Liver (tissue), 9 donors: ENCODE results near the gene ATF2. TPM values are rescaled to one million over a fixed set of nuclear protein-coding genes. Genes with fewer than 3 reads are reported as not detected.

Experiments
- DNase-seq: peaks from one replicate; pipeline ENCODE4 v3.0.0-alpha.2; 2017; ENCODE audit warnings: low spot score
- H3K27ac ChIP-seq, 2 donors: one replicate each; pipeline ENCODE4 v1.7.0; 2013; ENCODE audit warnings: inconsistent platforms in 2 of 2, low read length in 2 of 2, control low read depth in 1 of 2, low read depth in 1 of 2, mild to moderate bottlenecking in 1 of 2
- H3K27me3 ChIP-seq, 4 donors: one replicate each; pipeline versions ENCODE4 v1.6.1 to v1.7.0; 2013; ENCODE audit warnings: low read length in 3 of 4, inconsistent platforms in 1 of 4, mild to moderate bottlenecking in 1 of 4, moderate library complexity in 1 of 4; ENCODE audit not compliant: control insufficient read depth in 4 of 4, insufficient read depth in 4 of 4
- H3K36me3 ChIP-seq, 4 donors: one replicate each; pipeline versions ENCODE4 v1.6.1 to v1.7.0; 2013; ENCODE audit warnings: low read length in 3 of 4, mild to moderate bottlenecking in 3 of 4, low read depth in 1 of 4, moderate library complexity in 1 of 4; ENCODE audit not compliant: control insufficient read depth in 4 of 4, insufficient read depth in 3 of 4
- H3K4me1 ChIP-seq, 4 donors: one replicate each; pipeline versions ENCODE4 v1.6.1 to v1.7.0; 2013; ENCODE audit warnings: low read length in 3 of 4, mild to moderate bottlenecking in 3 of 4, moderate library complexity in 1 of 4; ENCODE audit not compliant: control insufficient read depth in 4 of 4, insufficient read depth in 4 of 4
- H3K4me3 ChIP-seq, 3 donors: one replicate each; pipeline versions ENCODE4 v1.6.1 to v1.7.0; 2013; ENCODE audit warnings: low read length in 3 of 3, control low read depth in 1 of 3, low read depth in 1 of 3, mild to moderate bottlenecking in 1 of 3
- H3K9ac ChIP-seq, 2 donors: one replicate each; pipeline ENCODE4 v1.7.0; 2013; ENCODE audit warnings: low read length in 2 of 2, mild to moderate bottlenecking in 2 of 2, moderate library complexity in 2 of 2, control low read depth in 1 of 2, low read depth in 1 of 2
- H3K9me3 ChIP-seq, 4 donors: one replicate each; pipeline versions ENCODE4 v1.6.1 to v1.7.0; 2013; ENCODE audit warnings: low read length in 3 of 4; ENCODE audit not compliant: control insufficient read depth in 4 of 4
- EGR1 ChIP-seq, 2 donors: IDR thresholded peaks; 2 replicates each; pipeline ENCODE4 v1.6.1; 2016 to 2018; ENCODE audit warnings: antibody characterized with exemption in 2 of 2, low read depth in 2 of 2
- FOXA1 ChIP-seq: IDR thresholded peaks from 2 replicates; pipeline ENCODE4 v1.6.1; 2016; ENCODE audit warnings: antibody characterized with exemption
- FOXA2 ChIP-seq: IDR thresholded peaks from 2 replicates; pipeline ENCODE4 v1.6.1; 2016; ENCODE audit warnings: antibody characterized with exemption
- GABPA ChIP-seq, 2 donors: IDR thresholded peaks in 1 of 2; conservative IDR thresholded peaks in 1 of 2; 2 replicates each; pipeline ENCODE4 v1.6.1; 2016; ENCODE audit warnings: antibody characterized with exemption in 2 of 2, mild to moderate bottlenecking in 1 of 2, moderate library complexity in 1 of 2
- HNF4A ChIP-seq, 2 donors: conservative IDR thresholded peaks; 2 replicates each; pipeline ENCODE4 v1.6.1; 2016; ENCODE audit warnings: antibody characterized with exemption in 2 of 2, mild to moderate bottlenecking in 2 of 2
- HNF4G ChIP-seq: IDR thresholded peaks from 2 replicates; pipeline ENCODE4 v1.6.1; 2016; ENCODE audit warnings: antibody characterized with exemption
- JUND ChIP-seq, 2 donors: IDR thresholded peaks; 2 replicates each; pipeline ENCODE4 v1.6.1; 2016; ENCODE audit warnings: antibody characterized with exemption in 2 of 2
- NR2F2 ChIP-seq: IDR thresholded peaks from 2 replicates; pipeline ENCODE4 v1.6.1; 2016; ENCODE audit warnings: antibody characterized with exemption
- RXRA ChIP-seq, 2 donors: IDR thresholded peaks; 2 replicates each; pipeline ENCODE4 v1.6.1; 2017 to 2018; ENCODE audit warnings: antibody characterized with exemption in 2 of 2, mild to moderate bottlenecking in 1 of 2
- SP1 ChIP-seq: IDR thresholded peaks from 2 replicates; pipeline ENCODE4 v1.6.1; 2018; ENCODE audit warnings: antibody characterized with exemption, mild to moderate bottlenecking
- TAF1 ChIP-seq: conservative IDR thresholded peaks from 2 replicates; pipeline ENCODE4 v1.6.1; 2016; ENCODE audit warnings: antibody characterized with exemption, mild to moderate bottlenecking
- YY1 ChIP-seq: IDR thresholded peaks from 2 replicates; pipeline ENCODE4 v1.6.1; 2016; ENCODE audit warnings: antibody characterized with exemption, mild to moderate bottlenecking
- WGBS: extraction: QIAGEN DNeasy Blood & Tissue Kit; methylation state at CpG from one replicate; pipeline ENCODE4 v1.1.7; 2013; 5-methylcytosine and 5-hydroxymethylcytosine counted together
- polyA plus RNA-seq, 2 donors: library from polyadenylated mRNA; stranded (reverse) in 1 of 2; unstranded in 1 of 2; fragments of 200-250 nt in 1 of 2; fragments of >200 nt in 1 of 2; fragmentation: Nextera tagmentation in 1 of 2; extraction: Ambion mirVana in 1 of 2; gene quantifications; one replicate each; pipeline versions ENCODE4 v1.2.1 to v1.2.3, GENCODE V29; 2013 to 2015
- total RNA-seq, 2 donors: library from RNA; depleted of rRNA; stranded (reverse); fragments of >200 nt; gene quantifications; one replicate each; pipeline ENCODE4 v1.2.3, GENCODE V29; 2014
- TF ChIP-seq, protein P1 (sequence below): IDR thresholded peaks from 2 replicates; pipeline ENCODE4 v1.6.1; 2016; ENCODE audit warnings: antibody characterized with exemption, mild to moderate bottlenecking
- TF ChIP-seq, protein P2 (sequence below): IDR thresholded peaks from 2 replicates; pipeline ENCODE4 v1.6.1; 2016; ENCODE audit warnings: antibody characterized with exemption
- TF ChIP-seq, protein P3 (sequence below): IDR thresholded peaks from 2 replicates; pipeline ENCODE4 v1.6.1; 2016; ENCODE audit warnings: antibody characterized with exemption
- donor health status: healthy.
- donor health status: healthy.
- donor health status: healthy.
- donor health status: healthy.
- donor health status: healthy.

ATF2 gene
- total and polyA plus RNA-seq, 4 donors = 10.4 to 34.0 (median 17.2) TPM

DNA sequence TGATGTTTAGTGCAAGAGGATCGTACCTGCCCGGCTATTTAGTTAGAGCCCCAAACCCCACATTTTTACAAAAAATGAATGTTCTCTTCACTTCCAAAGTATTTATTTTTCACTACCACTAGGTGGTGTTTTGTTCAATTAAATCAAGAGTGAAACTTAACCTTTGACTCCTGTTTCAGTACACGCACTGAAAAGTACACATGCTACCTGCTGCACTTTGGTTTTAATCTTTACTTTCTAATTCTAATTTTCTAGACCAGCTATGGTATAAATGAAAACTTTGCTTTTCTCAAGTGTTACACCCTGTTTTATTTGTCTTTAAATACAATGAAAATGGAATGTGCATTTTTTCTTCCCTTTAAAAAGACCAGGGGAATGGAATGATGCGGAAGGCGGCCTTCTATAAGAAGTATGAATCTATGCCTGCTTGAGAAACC is 131.4 kb downstream of the ATF2 start (continued):
- TF ChIP-seq, protein P1, sequence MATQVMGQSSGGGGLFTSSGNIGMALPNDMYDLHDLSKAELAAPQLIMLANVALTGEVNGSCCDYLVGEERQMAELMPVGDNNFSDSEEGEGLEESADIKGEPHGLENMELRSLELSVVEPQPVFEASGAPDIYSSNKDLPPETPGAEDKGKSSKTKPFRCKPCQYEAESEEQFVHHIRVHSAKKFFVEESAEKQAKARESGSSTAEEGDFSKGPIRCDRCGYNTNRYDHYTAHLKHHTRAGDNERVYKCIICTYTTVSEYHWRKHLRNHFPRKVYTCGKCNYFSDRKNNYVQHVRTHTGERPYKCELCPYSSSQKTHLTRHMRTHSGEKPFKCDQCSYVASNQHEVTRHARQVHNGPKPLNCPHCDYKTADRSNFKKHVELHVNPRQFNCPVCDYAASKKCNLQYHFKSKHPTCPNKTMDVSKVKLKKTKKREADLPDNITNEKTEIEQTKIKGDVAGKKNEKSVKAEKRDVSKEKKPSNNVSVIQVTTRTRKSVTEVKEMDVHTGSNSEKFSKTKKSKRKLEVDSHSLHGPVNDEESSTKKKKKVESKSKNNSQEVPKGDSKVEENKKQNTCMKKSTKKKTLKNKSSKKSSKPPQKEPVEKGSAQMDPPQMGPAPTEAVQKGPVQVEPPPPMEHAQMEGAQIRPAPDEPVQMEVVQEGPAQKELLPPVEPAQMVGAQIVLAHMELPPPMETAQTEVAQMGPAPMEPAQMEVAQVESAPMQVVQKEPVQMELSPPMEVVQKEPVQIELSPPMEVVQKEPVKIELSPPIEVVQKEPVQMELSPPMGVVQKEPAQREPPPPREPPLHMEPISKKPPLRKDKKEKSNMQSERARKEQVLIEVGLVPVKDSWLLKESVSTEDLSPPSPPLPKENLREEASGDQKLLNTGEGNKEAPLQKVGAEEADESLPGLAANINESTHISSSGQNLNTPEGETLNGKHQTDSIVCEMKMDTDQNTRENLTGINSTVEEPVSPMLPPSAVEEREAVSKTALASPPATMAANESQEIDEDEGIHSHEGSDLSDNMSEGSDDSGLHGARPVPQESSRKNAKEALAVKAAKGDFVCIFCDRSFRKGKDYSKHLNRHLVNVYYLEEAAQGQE = peak; percentile 6
- TF ChIP-seq, protein P2, sequence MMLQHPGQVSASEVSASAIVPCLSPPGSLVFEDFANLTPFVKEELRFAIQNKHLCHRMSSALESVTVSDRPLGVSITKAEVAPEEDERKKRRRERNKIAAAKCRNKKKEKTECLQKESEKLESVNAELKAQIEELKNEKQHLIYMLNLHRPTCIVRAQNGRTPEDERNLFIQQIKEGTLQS = no peak
- TF ChIP-seq RXRA (IDR thresholded peaks at IDR 0.05) = peak in 1 of 2 donors; percentile 29
- peak; percentile 59 to 66 for TF ChIP-seq HNF4A (conservative IDR thresholded peaks at IDR 0.05)
- TF ChIP-seq SP1 = peak; percentile 55
- TF ChIP-seq YY1 = no peak

DNA sequence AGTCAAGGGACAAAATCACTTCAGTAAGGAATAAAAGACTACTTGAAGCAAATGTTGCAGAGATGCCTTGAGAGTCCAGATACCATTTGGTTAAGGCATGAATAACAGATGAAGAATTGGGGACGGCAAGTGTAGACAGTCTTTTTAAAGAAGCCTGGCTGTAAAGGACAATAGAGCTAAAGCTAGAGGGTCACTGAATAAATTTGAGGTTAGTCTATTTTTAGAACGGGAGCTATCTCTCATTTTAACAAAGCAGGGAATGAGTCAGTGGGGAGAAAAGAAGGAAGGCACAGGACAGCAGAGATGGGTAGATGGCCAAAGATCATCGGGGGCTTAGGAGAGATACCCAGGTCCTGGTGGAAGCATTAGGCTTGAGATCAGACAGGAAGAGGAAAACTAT is 132.2 kb downstream of the ATF2 start:
- peaks cover 0 to 3% (median 1%) of the 10 kb centered on the region in 4 donors for H3K4me1 ChIP-seq

More for the DNA sequence above, 132.2 kb downstream of the ATF2 start:
- no peak overlapping the region for H3K9ac ChIP-seq
- H3K9me3 ChIP-seq = no peaks in the 10 kb centered on the region
- TF ChIP-seq TAF1 (no peak), RXRA (IDR thresholded peaks at IDR 0.05) (no peak), FOXA1 (no peak), JUND (IDR thresholded peaks at IDR 0.05) (no peak), HNF4A (conservative IDR thresholded peaks at IDR 0.05) (no peak), EGR1 (IDR thresholded peaks at IDR 0.05; ENCODE audit: low read depth in 2 of 2) (no peak), NR2F2 (no peak), GABPA (IDR thresholded peaks at IDR 0.05 in 1 of 2, conservative IDR thresholded peaks at IDR 0.05 in 1 of 2) (no peak), HNF4G (no peak), FOXA2 (no peak)
- TF ChIP-seq, protein P1 = no peak
- TF ChIP-seq, protein P3, sequence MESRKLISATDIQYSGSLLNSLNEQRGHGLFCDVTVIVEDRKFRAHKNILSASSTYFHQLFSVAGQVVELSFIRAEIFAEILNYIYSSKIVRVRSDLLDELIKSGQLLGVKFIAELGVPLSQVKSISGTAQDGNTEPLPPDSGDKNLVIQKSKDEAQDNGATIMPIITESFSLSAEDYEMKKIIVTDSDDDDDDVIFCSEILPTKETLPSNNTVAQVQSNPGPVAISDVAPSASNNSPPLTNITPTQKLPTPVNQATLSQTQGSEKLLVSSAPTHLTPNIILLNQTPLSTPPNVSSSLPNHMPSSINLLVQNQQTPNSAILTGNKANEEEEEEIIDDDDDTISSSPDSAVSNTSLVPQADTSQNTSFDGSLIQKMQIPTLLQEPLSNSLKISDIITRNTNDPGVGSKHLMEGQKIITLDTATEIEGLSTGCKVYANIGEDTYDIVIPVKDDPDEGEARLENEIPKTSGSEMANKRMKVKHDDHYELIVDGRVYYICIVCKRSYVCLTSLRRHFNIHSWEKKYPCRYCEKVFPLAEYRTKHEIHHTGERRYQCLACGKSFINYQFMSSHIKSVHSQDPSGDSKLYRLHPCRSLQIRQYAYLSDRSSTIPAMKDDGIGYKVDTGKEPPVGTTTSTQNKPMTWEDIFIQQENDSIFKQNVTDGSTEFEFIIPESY = no peak
- no peak overlapping the region for H3K4me3 ChIP-seq
- DNase-seq = no peak
- WGBS = 63% methylated on average over 3 of the region's 3 CpGs
- H3K27ac ChIP-seq = no peak overlapping the region
- no peaks in the 10 kb centered on the region for H3K36me3 ChIP-seq
- no peaks in the 10 kb centered on the region for H3K27me3 ChIP-seq
